HEK293 (cell line): ENCODE results near the gene RANBP2.

Experiments used
- CTCF ChIA-PET: fragments of 350-600 bp; formaldehyde crosslinking; extraction: SDS; loops from one replicate; lab custom pipeline; 2021; ENCODE audit warnings: antibody characterized with exemption; lab: Yijun Ruan, JAX
- POLR2A ChIA-PET: fragments of 300-600 bp; formaldehyde crosslinking; extraction: SDS; loops from one replicate; lab custom pipeline; 2020; ENCODE audit warnings: antibody characterized with exemption, inconsistent platforms; lab: Yijun Ruan, JAX
- H3K27ac ChIP-seq: fragments of 200-500 bp; sonication (Bioruptor generic); 2 replicates; pipeline ENCODE4 v1.5.1; 2014; ENCODE audit warnings: low read depth, low read length, control low read depth, inconsistent platforms; ENCODE audit errors: extremely low read depth
- H3K36me3 ChIP-seq, 2 experiments: fragments of 200-500 bp in 1 of 2; sonication (Bioruptor generic) in 1 of 2; 1 replicate in 1 of 2; 2 replicates in 1 of 2; pipeline ENCODE4 v1.5.1; 2014 to 2017; ENCODE audit warnings: inconsistent platforms in 2 of 2, low read length in 2 of 2; ENCODE audit not compliant: control insufficient read depth in 2 of 2, insufficient read depth in 1 of 2
- H3K4me1 ChIP-seq: fragments of 200-500 bp; sonication (Bioruptor generic); 2 replicates; pipeline ENCODE4 v1.5.1; 2014; ENCODE audit warnings: mild to moderate bottlenecking, low read length, inconsistent platforms; ENCODE audit not compliant: control insufficient read depth, insufficient read depth
- H3K4me3 ChIP-seq: 2 replicates; pipeline ENCODE4 v1.5.1; 2011; ENCODE audit warnings: low read depth, mild to moderate bottlenecking, control low read depth, low read length, moderate library complexity
- H3K9me3 ChIP-seq: fragments of 200-500 bp; sonication (Bioruptor generic); 2 replicates; pipeline ENCODE4 v1.5.1; 2014; ENCODE audit warnings: low read depth, low read length, inconsistent platforms; ENCODE audit not compliant: control insufficient read depth, insufficient read depth
- CTCF ChIP-seq: fragments of 450-650 bp; formaldehyde crosslinking; IDR thresholded peaks from 2 replicates; pipeline ENCODE4 v1.5.1; 2016; ENCODE audit warnings: missing biosample characterization, missing genetic modification characterization
- GLIS2 ChIP-seq: fragments of 450-650 bp; formaldehyde crosslinking; IDR thresholded peaks from 2 replicates; pipeline ENCODE4 v1.5.1; 2016; ENCODE audit warnings: missing biosample characterization, missing genetic modification characterization
- IKZF3 ChIP-seq: fragments of 450-650 bp; IDR thresholded peaks from 2 replicates; pipeline ENCODE4 v1.5.0; 2018; ENCODE audit warnings: missing biosample characterization, mild to moderate bottlenecking, missing genetic modification characterization, moderate library complexity
- MEIS1 ChIP-seq: sonication (generic); formaldehyde crosslinking; IDR thresholded peaks from 2 replicates; pipeline ENCODE4 v1.8.1; 2022; ENCODE audit warnings: missing genetic modification reagents, mild to moderate bottlenecking, borderline replicate concordance
- PBX3 ChIP-seq: sonication (generic); formaldehyde crosslinking; IDR thresholded peaks from 2 replicates; pipeline ENCODE4 v1.8.1; 2022; ENCODE audit warnings: mild to moderate bottlenecking, moderate library complexity, missing genetic modification reagents
- PRDM1 ChIP-seq: fragments of 450-650 bp; formaldehyde crosslinking; IDR thresholded peaks from 2 replicates; pipeline ENCODE4; 2016; ENCODE audit warnings: missing biosample characterization, missing genetic modification characterization
- PRDM10 ChIP-seq: fragments of 450-650 bp; formaldehyde crosslinking; IDR thresholded peaks from 2 replicates; pipeline ENCODE4 v1.5.1; 2016; ENCODE audit warnings: missing biosample characterization, missing genetic modification characterization
- SALL2 ChIP-seq: fragments of 450-650 bp; formaldehyde crosslinking; IDR thresholded peaks from 2 replicates; pipeline ENCODE4 v1.5.0; 2017; ENCODE audit warnings: missing biosample characterization, mild to moderate bottlenecking, missing genetic modification characterization, borderline replicate concordance
- SETDB1 ChIP-seq: IDR thresholded peaks from one replicate; pipeline ENCODE4 v1.6.1; 2017; ENCODE audit warnings: mild to moderate bottlenecking, low read length, moderate library complexity, mixed read lengths; ENCODE audit not compliant: insufficient read length
- ZBTB48 ChIP-seq: fragments of 450-650 bp; formaldehyde crosslinking; IDR thresholded peaks from 2 replicates; pipeline ENCODE4 v1.5.1; 2016; ENCODE audit warnings: missing biosample characterization, missing genetic modification characterization
- ZBTB8A ChIP-seq: fragments of 450-650 bp; formaldehyde crosslinking; IDR thresholded peaks from 2 replicates; pipeline ENCODE4 v1.5.1; 2016; ENCODE audit warnings: missing biosample characterization, missing genetic modification characterization
- ZEB2 ChIP-seq: fragments of 450-650 bp; formaldehyde crosslinking; IDR thresholded peaks from 2 replicates; pipeline ENCODE4 v1.5.1; 2016; ENCODE audit warnings: missing biosample characterization, missing genetic modification characterization
- ZNF140 ChIP-seq: fragments of 450-650 bp; formaldehyde crosslinking; IDR thresholded peaks from 2 replicates; pipeline ENCODE4 v1.5.1; 2016; ENCODE audit warnings: missing biosample characterization, missing genetic modification characterization
- ZNF2 ChIP-seq: fragments of 450-650 bp; formaldehyde crosslinking; IDR thresholded peaks from 2 replicates; pipeline ENCODE4 v1.5.1; 2016; ENCODE audit warnings: missing biosample characterization, missing genetic modification characterization
- ZNF221 ChIP-seq: fragments of 450-650 bp; formaldehyde crosslinking; IDR thresholded peaks from 2 replicates; pipeline ENCODE4 v1.5.1; 2017; ENCODE audit warnings: missing biosample characterization, missing genetic modification characterization, borderline replicate concordance
- ZNF544 ChIP-seq: fragments of 450-650 bp; formaldehyde crosslinking; IDR thresholded peaks from 2 replicates; pipeline ENCODE4 v1.5.0; 2017; ENCODE audit warnings: missing biosample characterization, missing genetic modification characterization
- ZNF645 ChIP-seq: fragments of 450-650 bp; formaldehyde crosslinking; IDR thresholded peaks from 2 replicates; pipeline ENCODE4; 2016; ENCODE audit warnings: missing biosample characterization, missing genetic modification characterization
- ZNF677 ChIP-seq: fragments of 450-650 bp; IDR thresholded peaks from 2 replicates; pipeline ENCODE4 v1.5.0; 2018; ENCODE audit warnings: missing biosample characterization, mild to moderate bottlenecking, missing genetic modification characterization, moderate library complexity
- ZNF785 ChIP-seq: fragments of 450-650 bp; formaldehyde crosslinking; IDR thresholded peaks from 2 replicates; pipeline ENCODE4 v1.5.1; 2016; ENCODE audit warnings: missing biosample characterization, missing genetic modification characterization
- ZXDB ChIP-seq: fragments of 450-650 bp; formaldehyde crosslinking; IDR thresholded peaks from 2 replicates; pipeline ENCODE4 v1.5.1; 2016; ENCODE audit warnings: missing biosample characterization, missing genetic modification characterization

Gene RANBP2

GRCh38 chr2:108806371-108807113 lies 87.3 kb downstream of the RANBP2 start:
- TF ChIP-seq PRDM1 (tag by site-specific recombination), result no peak
- no peak for TF ChIP-seq ZXDB (tag by site-specific recombination)
- TF ChIP-seq ZBTB8A (tag by site-specific recombination), result no peak
- TF ChIP-seq PRDM10 (tag by site-specific recombination), result no peak
- no peak for TF ChIP-seq SALL2
- TF ChIP-seq ZNF645 (tag by site-specific recombination), result no peak
- no peak for TF ChIP-seq ZBTB48 (tag by site-specific recombination)
- no peak for TF ChIP-seq SETDB1
- no peak for TF ChIP-seq ZNF544
- TF ChIP-seq ZNF785, result no peak
- TF ChIP-seq ZNF677 (tag by site-specific recombination), result no peak
- TF ChIP-seq IKZF3, result no peak
- TF ChIP-seq ZNF140 (tag by site-specific recombination), result no peak
- no peak for TF ChIP-seq CTCF (tag by site-specific recombination)
- TF ChIP-seq PBX3, result no peak
- no peak for TF ChIP-seq ZNF221
- TF ChIP-seq MEIS1 (CRISPR knock-in tag), result no peak
- TF ChIP-seq GLIS2 (tag by site-specific recombination), result no peak
- no peak overlapping the region for H3K27ac ChIP-seq
- no peaks in the 10 kb centered on the region for H3K9me3 ChIP-seq
- H3K4me3 ChIP-seq, result no peak overlapping the region
- peaks cover 44 to 76% of the 10 kb centered on the region in 2 experiments for H3K36me3 ChIP-seq
- POLR2A ChIA-PET, result no interaction called here
- no peaks in the 10 kb centered on the region for H3K4me1 ChIP-seq
- CTCF ChIA-PET, result no interaction called here

GRCh38 chr2:108809936-108810335 lies 90.7 kb downstream of the RANBP2 start:
- Histone ChIP-seq H3K4me3 (no peak overlapping the region), H3K9me3 (no peaks in the 10 kb centered on the region), H3K36me3 (peaks cover 61 to 78% of the 10 kb centered on the region in 2 experiments), H3K27ac (no peak overlapping the region), H3K4me1 (no peaks in the 10 kb centered on the region)
- CTCF ChIA-PET, result no interaction called here
- POLR2A ChIA-PET, result no interaction called here
- TF ChIP-seq ZNF2 (tag by site-specific recombination), result no peak
- TF ChIP-seq ZEB2 (tag by site-specific recombination), result no peak
- peak; percentile 89 for TF ChIP-seq SETDB1
